ENCODE results near the gene SCAMP1. TPM values are rescaled to one million over a fixed set of nuclear protein-coding genes. Genes with fewer than 3 reads are reported as not detected.

Gene SCAMP1
- total RNA-seq, 1 experiment from 2014 or later, result 36.0 TPM

- WGBS (ENCODE audit: extremely low coverage, insufficient read length, low lambda C conversion rate), result no CpG with 5 or more reads among the region's 2 CpGs
- Histone ChIP-seq H2BK15ac (ENCODE audit: low read depth, low read length) (no peak overlapping the region), H3K9me3 (ENCODE audit: control insufficient read depth, low read depth, low read length) (no peaks in the 10 kb centered on the region), H4K8ac (replicated peaks; ENCODE audit: insufficient read length, low read depth, low read length) (no peak overlapping the region), H3K56ac (ENCODE audit: insufficient read length, low read depth, low read length) (no peak overlapping the region), H3K27ac (ENCODE audit: insufficient read length, low read depth, low read length) (no peak overlapping the region), H4K20me1 (ENCODE audit: control insufficient read depth, insufficient read depth, insufficient read length) (no peaks in the 10 kb centered on the region), H3K79me1 (ENCODE audit: insufficient read depth, low read depth, low read length, poor library complexity, severe bottlenecking) (no peaks in the 10 kb centered on the region), H3K23ac (ENCODE audit: insufficient read length, low read depth, low read length) (no peak overlapping the region), H2AFZ (ENCODE audit: low read length) (no peak overlapping the region), H2BK5ac (ENCODE audit: insufficient read length, low read length) (no peak overlapping the region), H3K14ac (ENCODE audit: insufficient read depth, low read length) (no peak overlapping the region), H3K18ac (ENCODE audit: insufficient read length, low read depth, low read length) (no peak overlapping the region), H3K4me2 (ENCODE audit: insufficient read depth, insufficient read length, low read length) (no peak overlapping the region), H3K27me3 (ENCODE audit: insufficient read depth, low read length) (no peaks in the 10 kb centered on the region), H2BK12ac (ENCODE audit: insufficient read length, low read depth, low read length) (no peak overlapping the region), H3K9ac (ENCODE audit: extremely low read depth, insufficient read length, low read length) (no peak overlapping the region), H4K5ac (ENCODE audit: insufficient read length, low read depth, low read length) (no peak overlapping the region), H3T11ph (ENCODE audit: low read length) (no peak overlapping the region), H2AK5ac (ENCODE audit: insufficient read length, low read length) (no peak overlapping the region), H3K79me2 (ENCODE audit: insufficient read depth, low read length) (no peaks in the 10 kb centered on the region; the same call in 1 of the 2 replicates), H2BK120ac (ENCODE audit: low read depth, low read length, poor library complexity, severe bottlenecking) (no peak overlapping the region), H3K4ac (ENCODE audit: low read depth, low read length) (no peak overlapping the region), H2BK20ac (ENCODE audit: low read depth, low read length, poor library complexity, severe bottlenecking) (no peak overlapping the region), H3K4me1 (ENCODE audit: insufficient read depth, low read length) (peaks cover 6% of the 10 kb centered on the region; the same call in 1 of the 2 replicates), H3K23me2 (ENCODE audit: insufficient read length, low read depth, low read length, poor library complexity, severe bottlenecking) (no peaks in the 10 kb centered on the region), H4K91ac (ENCODE audit: insufficient read length, low read depth, low read length) (no peak overlapping the region)
- TF ChIP-seq CTCF (conservative IDR thresholded peaks at IDR 0.05), result no peak
- Mint-ChIP-seq H3K9me3 (no peaks in the 10 kb centered on the region), H3K4me3 (no peak overlapping the region), H3K27me3 (ENCODE audit: low read depth) (peaks cover 2% of the 10 kb centered on the region; the same call in 1 of the 2 replicates), H3K27ac (no peak overlapping the region), H3K4me1 (peaks cover 51 to 57% of the 10 kb centered on the region in 2 experiments), H3K36me3 (ENCODE audit: insufficient read depth in 1 of 3, low read depth in 3 of 3) (peaks cover 0 to 14% (median 2%) of the 10 kb centered on the region in 3 experiments; a peak in 4 of 7 replicates)
- DNase-seq, result no peak
Measured at GRCh38 chr5:78506261-78507024, 146.0 kb downstream of the SCAMP1 start.
